OCI-LY3 (cell line): ENCODE measurements around the gene PLA2G6.

Experiments
- EZH2phosphoT487 ChIP-seq: fragments of 200-600 bp; shearing (Covaris generic); IDR thresholded peaks from 2 replicates; pipeline ENCODE4 v1.6.1; 2018; ENCODE audit warnings: antibody characterized with exemption, mixed run types, low read depth
- TF ChIP-seq, protein P1 (sequence below): fragments of 200-600, 300-600 bp; sonication (generic); IDR thresholded peaks from 2 replicates; pipeline ENCODE4 v1.5.1; 2014; ENCODE audit warnings: antibody characterized with exemption, low read length, low read depth

DNA sequence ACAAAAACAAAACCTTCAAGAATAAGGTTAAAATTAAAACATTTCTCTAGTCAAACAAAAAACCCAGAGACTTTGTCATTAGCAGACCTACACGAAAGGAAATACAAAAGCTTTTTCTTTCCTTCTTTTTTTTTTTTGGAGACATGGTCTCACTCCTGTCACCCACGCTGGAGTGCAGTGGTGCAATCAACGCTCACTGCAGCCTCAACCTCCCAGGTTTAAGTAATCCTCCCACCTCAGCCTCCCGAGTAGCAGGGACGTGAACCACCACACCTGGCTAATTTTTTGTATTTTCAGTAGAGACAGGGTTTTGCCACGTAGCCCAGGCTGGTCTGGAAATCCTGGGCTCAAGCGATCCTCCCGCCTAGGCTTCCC, 30.5 kb downstream of the PLA2G6 start:
- TF ChIP-seq, protein P1, sequence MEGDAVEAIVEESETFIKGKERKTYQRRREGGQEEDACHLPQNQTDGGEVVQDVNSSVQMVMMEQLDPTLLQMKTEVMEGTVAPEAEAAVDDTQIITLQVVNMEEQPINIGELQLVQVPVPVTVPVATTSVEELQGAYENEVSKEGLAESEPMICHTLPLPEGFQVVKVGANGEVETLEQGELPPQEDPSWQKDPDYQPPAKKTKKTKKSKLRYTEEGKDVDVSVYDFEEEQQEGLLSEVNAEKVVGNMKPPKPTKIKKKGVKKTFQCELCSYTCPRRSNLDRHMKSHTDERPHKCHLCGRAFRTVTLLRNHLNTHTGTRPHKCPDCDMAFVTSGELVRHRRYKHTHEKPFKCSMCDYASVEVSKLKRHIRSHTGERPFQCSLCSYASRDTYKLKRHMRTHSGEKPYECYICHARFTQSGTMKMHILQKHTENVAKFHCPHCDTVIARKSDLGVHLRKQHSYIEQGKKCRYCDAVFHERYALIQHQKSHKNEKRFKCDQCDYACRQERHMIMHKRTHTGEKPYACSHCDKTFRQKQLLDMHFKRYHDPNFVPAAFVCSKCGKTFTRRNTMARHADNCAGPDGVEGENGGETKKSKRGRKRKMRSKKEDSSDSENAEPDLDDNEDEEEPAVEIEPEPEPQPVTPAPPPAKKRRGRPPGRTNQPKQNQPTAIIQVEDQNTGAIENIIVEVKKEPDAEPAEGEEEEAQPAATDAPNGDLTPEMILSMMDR: no peak
- no peak for TF ChIP-seq EZH2phosphoT487
